Activated CD8-positive, alpha-beta memory T cell treated with anti-CD3 and anti-CD28 coated beads, Interleukin-2, amount 50 U/mL, for 48 hours (primary cell): ENCODE measurements around the gene SNX20.

Source experiments
- DNase-seq: peaks from one replicate; pipeline ENCODE4 v3.0.0-alpha.2; 2020

SNX20 gene

GRCh38 chr16:50704245-50704644, 23.1 kb upstream of the SNX20 start:
- DNase-seq: no peak

- DNase-seq: peak; percentile 43
Observed at GRCh38 chr16:50702725-50703124, 21.6 kb upstream of the SNX20 start.

- DNase-seq: peak; percentile 83
Observed at GRCh38 chr16:50699326-50700159, 18.4 kb upstream of the SNX20 start.

- DNase-seq: peak; percentile 77
Observed at GRCh38 chr16:50697881-50698767, 17.0 kb upstream of the SNX20 start.

GRCh38 chr16:50697421-50697715, 16.3 kb upstream of the SNX20 start:
- DNase-seq: no peak

GRCh38 chr16:50696575-50697420, 15.7 kb upstream of the SNX20 start:
- peak; percentile 70 for DNase-seq

- no peak for DNase-seq
Observed at GRCh38 chr16:50696126-50696525, 15.0 kb upstream of the SNX20 start.

GRCh38 chr16:50695017-50696000, 14.2 kb upstream of the SNX20 start:
- DNase-seq: no peak

DNA sequence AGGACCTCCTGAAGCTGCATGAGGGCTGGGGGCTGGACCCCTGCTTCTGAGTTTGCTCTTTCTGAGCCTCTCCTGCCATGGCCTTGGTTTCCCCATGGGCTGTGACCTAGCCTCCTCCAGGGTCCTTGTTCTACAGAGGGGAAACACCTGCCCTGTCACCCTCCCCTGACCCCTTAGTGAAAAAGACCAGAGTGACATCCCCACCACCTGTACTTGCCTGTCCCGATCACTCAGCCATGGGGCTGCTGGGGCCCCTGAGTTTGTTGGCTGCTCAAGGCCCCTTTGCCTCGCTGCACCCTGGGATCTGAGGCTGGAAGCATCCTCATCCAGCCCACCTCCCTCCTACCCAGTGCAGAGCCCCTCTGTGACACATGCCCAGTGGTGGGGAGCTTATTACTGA, 13.1 kb upstream of the SNX20 start:
- no peak for DNase-seq

GRCh38 chr16:50692999-50693781, 12.1 kb upstream of the SNX20 start, which contains the start of gene NOD2:
NOD2 (plus strand) TSS chr16:50693606; CDS start chr16:50699496, 5,890 bp downstream.
- no peak for DNase-seq

GRCh38 chr16:50692644-50692998, 11.5 kb upstream of the SNX20 start:
- DNase-seq: no peak

GRCh38 chr16:50690177-50690576, 9.1 kb upstream of the SNX20 start:
- no peak for DNase-seq

- no peak for DNase-seq
Observed at GRCh38 chr16:50688867-50689266, 7.8 kb upstream of the SNX20 start.

GRCh38 chr16:50688083-50688482, 7.0 kb upstream of the SNX20 start:
- no peak for DNase-seq

DNA sequence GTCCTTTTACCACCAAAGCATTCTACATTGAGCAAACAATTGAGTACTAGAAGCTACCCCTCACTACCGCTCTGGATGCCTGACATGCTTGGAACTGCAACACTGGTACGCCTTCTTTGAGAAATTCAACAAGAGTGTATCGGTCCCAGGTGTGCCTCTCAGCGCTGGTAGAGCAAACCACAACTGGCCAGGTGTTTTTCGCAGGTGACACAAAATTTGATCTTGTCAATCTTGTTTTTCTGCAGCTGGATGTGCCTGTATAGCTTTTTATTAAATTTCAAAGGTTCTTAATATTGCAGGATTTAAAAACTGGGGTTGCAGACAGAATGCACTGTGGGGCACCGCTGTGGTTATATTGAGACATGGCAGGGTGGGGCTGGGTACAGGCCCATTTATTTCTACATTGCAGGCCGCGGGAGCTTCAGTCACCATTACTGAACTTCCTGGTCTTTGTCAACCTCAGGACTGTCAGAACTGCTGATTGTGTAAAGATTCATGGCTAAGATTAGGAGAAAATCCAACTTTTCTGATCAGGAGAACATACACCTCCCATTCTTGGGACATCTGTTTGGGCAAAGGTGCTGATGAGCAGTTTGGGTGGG, 4.5 kb upstream of the SNX20 start:
- DNase-seq: no peak

DNA sequence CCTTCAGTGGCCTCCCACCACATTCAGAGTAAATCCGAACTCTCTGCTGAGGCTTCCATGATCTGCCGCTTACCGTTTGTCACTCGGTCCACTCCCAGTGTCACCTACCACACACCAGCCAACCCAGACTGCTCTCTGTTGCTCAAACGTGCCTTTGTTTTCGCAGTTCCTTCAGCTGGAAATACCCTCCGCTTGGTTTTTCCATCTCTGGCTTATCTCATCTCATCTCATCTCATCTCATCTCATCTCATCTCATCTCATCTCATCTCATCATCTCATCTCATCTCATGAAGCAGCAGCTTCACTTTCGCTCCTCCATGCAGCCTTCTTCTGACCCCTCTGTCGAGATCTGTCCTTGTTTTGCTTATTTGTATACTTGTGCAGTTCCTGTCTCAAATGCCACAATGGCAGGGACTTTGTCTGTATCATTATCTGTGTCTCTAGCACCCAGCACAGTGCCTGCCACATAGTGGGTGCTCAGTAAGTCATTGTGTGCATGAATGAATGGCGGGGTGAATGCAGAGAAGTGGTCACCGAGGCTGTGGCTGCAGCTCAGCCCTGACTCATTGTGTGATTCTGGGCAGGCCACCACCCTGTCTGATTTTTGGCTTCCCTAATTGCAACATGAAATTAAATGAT, 3.8 kb upstream of the SNX20 start:
- DNase-seq: no peak

GRCh38 chr16:50683689-50684374, 2.7 kb upstream of the SNX20 start:
- peak; percentile 72 for DNase-seq

GRCh38 chr16:50680556-50680893, 587 bp downstream of the SNX20 start:
- DNase-seq: no peak

DNA sequence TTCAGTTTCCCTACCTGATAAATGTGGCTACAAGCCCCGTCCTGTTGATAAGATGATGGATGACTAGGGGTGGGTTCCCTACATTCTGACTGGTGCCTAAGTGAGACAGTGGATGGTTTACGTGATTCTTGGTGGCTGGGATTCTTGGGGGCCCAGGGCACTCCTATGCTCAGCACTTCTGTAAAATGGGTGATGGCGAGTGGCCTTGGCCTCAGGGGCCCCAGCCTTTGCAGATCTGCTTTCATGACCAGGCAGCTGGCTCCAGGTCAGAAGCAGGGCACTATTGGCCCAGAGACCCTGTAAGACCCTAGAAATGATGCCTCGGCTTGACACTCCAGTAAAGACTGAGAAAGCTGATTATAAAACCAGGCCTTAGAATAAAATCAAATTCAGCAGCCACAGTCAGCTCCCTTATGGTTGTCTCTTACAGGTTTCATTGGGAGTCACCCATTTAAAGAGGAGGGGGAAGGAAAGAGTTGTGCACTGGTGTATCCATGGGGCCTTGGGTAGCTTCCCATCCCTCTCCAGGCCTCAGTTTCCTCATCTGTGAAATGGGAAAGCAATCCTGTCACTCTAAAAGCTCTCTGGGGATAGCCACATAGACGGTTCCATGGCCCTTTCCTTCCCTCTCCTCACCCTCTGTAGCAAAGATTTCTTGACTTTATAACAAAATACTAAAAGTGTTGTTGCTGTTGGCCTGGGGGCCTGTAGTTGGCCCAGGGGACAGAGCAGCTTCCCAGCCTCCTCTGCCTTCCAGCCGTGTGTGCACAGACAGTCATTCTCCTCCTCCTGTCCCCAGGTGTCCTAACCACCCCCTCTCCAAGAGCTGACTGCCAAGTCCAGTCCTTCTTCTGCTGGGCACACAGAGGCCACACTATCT, 1.2 kb downstream of the SNX20 start:
- DNase-seq: no peak
